GM12875 (cell line): Measurements from ENCODE around the gene COL6A2.

Source experiments
- H3K4me3 ChIP-seq: one replicate; pipeline ENCODE4 v1.5.1; 2011; ENCODE audit warnings: low read depth, low read length, control low read depth
- CTCF ChIP-seq: IDR thresholded peaks from 2 replicates; pipeline ENCODE4 v1.5.1; 2011; ENCODE audit warnings: low read depth, mild to moderate bottlenecking, control low read depth, inconsistent platforms, low read length, moderate library complexity, borderline replicate concordance; ENCODE audit not compliant: insufficient read depth

Gene COL6A2

GRCh38 chr21:46092026-46092764 lies 5.7 kb upstream of the COL6A2 start:
- no peak for TF ChIP-seq CTCF

GRCh38 chr21:46092811-46093667 lies 4.9 kb upstream of the COL6A2 start:
- H3K4me3 ChIP-seq: no peak overlapping the region
- no peak for TF ChIP-seq CTCF

More at GRCh38 chr21:46092026-46092764, 5.7 kb upstream of the COL6A2 start:
- no peak overlapping the region for H3K4me3 ChIP-seq

GRCh38 chr21:46093668-46094400 lies 4.1 kb upstream of the COL6A2 start:
- TF ChIP-seq CTCF: no peak
- no peak overlapping the region for H3K4me3 ChIP-seq

- TF ChIP-seq CTCF: no peak
Measured at GRCh38 chr21:46094401-46095082, 3.4 kb upstream of the COL6A2 start.

GRCh38 chr21:46095083-46095719 lies 2.7 kb upstream of the COL6A2 start:
- H3K4me3 ChIP-seq: no peak overlapping the region
- no peak for TF ChIP-seq CTCF

More at GRCh38 chr21:46094401-46095082, 3.4 kb upstream of the COL6A2 start:
- H3K4me3 ChIP-seq: no peak overlapping the region
